ENCODE measurements around the gene RANBP2. TPM values are rescaled to one million over a fixed set of nuclear protein-coding genes. Genes with fewer than 3 reads are reported as not detected.
"Not testable (repeated sequence)": the region's sequence is repeated elsewhere in the genome, so short reads cannot be mapped to it uniquely, and the experiment has no call there.

Gene RANBP2
- total and polyA plus RNA-seq, 9 of the 15 experiments (the other 6 are each of a cell fraction or from before 2014, with no cell fraction given) = 11.7 to 97.4 (median 48.1) TPM

GRCh38 chr2:108688818-108689756 is 30.2 kb upstream of the RANBP2 start:
- POLR2A ChIA-PET; H3K4me2 ChIP-seq (ENCODE audit: insufficient read depth, low read length); H3K9ac ChIP-seq (ENCODE audit: insufficient read depth in 1 of 2, low read depth in 2 of 2, low read length in 2 of 2); H4K20me1 ChIP-seq (replicated peaks; ENCODE audit: control insufficient read depth, insufficient read depth, low read length); H3K36me3 ChIP-seq (ENCODE audit: control insufficient read depth, insufficient read depth, low read length); H3K79me2 ChIP-seq (ENCODE audit: control insufficient read depth, insufficient read depth, low read length); H2AFZ ChIP-seq (ENCODE audit: low read depth, low read length); H3K9me1 ChIP-seq (ENCODE audit: control insufficient read depth, insufficient read depth, low read length); BruUV-seq (replicated peaks); H3K27me3 ChIP-seq (ENCODE audit: control insufficient read depth in 2 of 2, insufficient read depth in 2 of 2, low read length in 2 of 2); CTCF ChIA-PET (ENCODE audit: low intra/inter-chr PET ratio); H3K9me3 ChIP-seq (replicated peaks; ENCODE audit: control insufficient read depth, insufficient read depth, low read depth, low read length); H3K27ac ChIP-seq (ENCODE audit: extremely low read depth, low read depth, low read length); intact Hi-C loops (cut with micrococcal nuclease); H3K4me1 ChIP-seq (replicated peaks in 1 of 2; ENCODE audit: control insufficient read depth in 2 of 2, insufficient read depth in 2 of 2, low read length in 2 of 2); FAIRE-seq; H3K4me3 ChIP-seq; DNase-seq (ENCODE audit: extremely low read depth in 1 of 4, low spot score in 3 of 4); ATAC-seq: not testable (repeated sequence)
- 63% methylated on average over 3 of the region's 15 CpGs for WGBS (ENCODE audit: insufficient coverage, low coverage, missing lambda C conversion rate)
- in situ Hi-C loops (cut with MboI) = loop anchor here (25.0 kb wide), 2 partner anchors 1098 to 1898 kb away; partner anchors contain the start of genes RGPD5 and RGPD6

DNA sequence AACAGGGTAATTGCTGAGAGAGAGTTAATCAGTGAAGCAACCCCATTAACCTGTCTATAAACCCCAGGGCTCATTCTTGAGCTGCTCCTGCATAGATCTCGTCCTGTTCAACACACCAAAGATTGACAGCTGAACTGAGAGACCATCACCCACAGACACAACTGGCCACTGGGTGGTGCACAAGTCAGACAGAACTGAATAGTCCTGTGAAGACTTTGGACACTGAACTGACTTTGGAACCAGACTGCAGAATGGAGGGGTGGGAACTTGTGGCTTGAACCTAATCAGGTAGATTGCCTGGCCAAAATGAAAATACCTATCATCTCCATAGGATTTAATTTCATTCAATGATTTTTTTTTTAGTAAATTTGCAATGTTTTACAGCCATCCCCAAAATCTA is 29.3 kb upstream of the RANBP2 start:
- intact Hi-C loops (cut with micrococcal nuclease); H3K4me3 ChIP-seq; POLR2A ChIA-PET; H3K79me2 ChIP-seq (ENCODE audit: control insufficient read depth, insufficient read depth, low read length); H3K9ac ChIP-seq (ENCODE audit: insufficient read depth in 1 of 2, low read depth in 2 of 2, low read length in 2 of 2); H4K20me1 ChIP-seq (replicated peaks; ENCODE audit: control insufficient read depth, insufficient read depth, low read length); H3K9me3 ChIP-seq (replicated peaks; ENCODE audit: control insufficient read depth, insufficient read depth, low read depth, low read length); H3K4me1 ChIP-seq (replicated peaks in 1 of 2; ENCODE audit: control insufficient read depth in 2 of 2, insufficient read depth in 2 of 2, low read length in 2 of 2); H3K9me1 ChIP-seq (ENCODE audit: control insufficient read depth, insufficient read depth, low read length); H3K36me3 ChIP-seq (ENCODE audit: control insufficient read depth, insufficient read depth, low read length); FAIRE-seq; BruUV-seq (replicated peaks); H2AFZ ChIP-seq (ENCODE audit: low read depth, low read length); H3K27me3 ChIP-seq (ENCODE audit: control insufficient read depth in 2 of 2, insufficient read depth in 2 of 2, low read length in 2 of 2); DNase-seq (ENCODE audit: extremely low read depth in 1 of 4, low spot score in 3 of 4); CTCF ChIA-PET (ENCODE audit: low intra/inter-chr PET ratio); H3K27ac ChIP-seq (ENCODE audit: extremely low read depth, low read depth, low read length); H3K4me2 ChIP-seq (ENCODE audit: insufficient read depth, low read length): not testable (repeated sequence)
- in situ Hi-C loops (cut with MboI) = loop anchor here (25.0 kb wide), 2 partner anchors 1097 to 1897 kb away; partner anchors contain the start of genes RGPD5 and RGPD6
- no CpG with 5 or more reads among the region's 1 CpG for WGBS (ENCODE audit: insufficient coverage, low coverage, missing lambda C conversion rate)
- peak; percentile 99 for ATAC-seq
- TF ChIP-seq, protein P1, sequence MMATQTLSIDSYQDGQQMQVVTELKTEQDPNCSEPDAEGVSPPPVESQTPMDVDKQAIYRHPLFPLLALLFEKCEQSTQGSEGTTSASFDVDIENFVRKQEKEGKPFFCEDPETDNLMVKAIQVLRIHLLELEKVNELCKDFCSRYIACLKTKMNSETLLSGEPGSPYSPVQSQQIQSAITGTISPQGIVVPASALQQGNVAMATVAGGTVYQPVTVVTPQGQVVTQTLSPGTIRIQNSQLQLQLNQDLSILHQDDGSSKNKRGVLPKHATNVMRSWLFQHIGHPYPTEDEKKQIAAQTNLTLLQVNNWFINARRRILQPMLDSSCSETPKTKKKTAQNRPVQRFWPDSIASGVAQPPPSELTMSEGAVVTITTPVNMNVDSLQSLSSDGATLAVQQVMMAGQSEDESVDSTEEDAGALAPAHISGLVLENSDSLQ (IDR thresholded peaks at IDR 0.05) = peak; percentile 12; the same call in 1 of the 2 replicates
